Endometrial microvascular endothelial cells (primary cell): ENCODE data around the gene KCNAB1. TPM values are rescaled to one million over a fixed set of nuclear protein-coding genes. Genes with fewer than 3 reads are reported as not detected.

Experiments
- in situ Hi-C: cut with HindIII; loops from 2 replicates; pipeline ENCODE4 v1.10.0; 2017; ENCODE audit warnings: low sequenced_read_pairs, low pct_unique_long_range_greater_than_20kb; ENCODE audit errors: inconsistent ontology term
- total RNA-seq: library from RNA; depleted of rRNA; stranded (reverse); fragments of >200 nt; gene quantifications from one replicate; pipeline ENCODE4 v1.2.3, GENCODE V29; 2015; ENCODE audit errors: inconsistent ontology term

KCNAB1 gene
- total RNA-seq, 1 donor from 2014 or later, result 14.3 TPM

DNA sequence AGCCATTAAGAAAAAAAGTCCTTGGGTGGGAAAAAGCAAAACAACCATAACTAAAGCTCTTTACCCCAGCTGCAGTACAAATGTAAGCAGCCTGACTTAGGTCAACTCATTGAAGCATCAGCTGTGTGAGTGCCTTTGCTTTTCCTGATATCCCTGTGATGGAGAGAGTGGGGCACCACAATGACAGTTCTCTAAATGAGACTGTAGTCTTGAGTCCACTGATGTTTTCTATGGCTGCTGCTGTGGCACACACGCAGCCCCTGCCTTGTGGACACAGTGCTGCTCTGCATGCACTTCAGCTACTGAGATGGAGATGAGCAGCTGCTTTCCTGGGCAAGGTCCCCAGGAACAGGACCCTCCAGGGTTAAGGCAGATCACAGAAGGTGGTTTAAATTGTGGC, 173.2 kb downstream of the KCNAB1 start:
- in situ Hi-C loops, result no loop called here

DNA sequence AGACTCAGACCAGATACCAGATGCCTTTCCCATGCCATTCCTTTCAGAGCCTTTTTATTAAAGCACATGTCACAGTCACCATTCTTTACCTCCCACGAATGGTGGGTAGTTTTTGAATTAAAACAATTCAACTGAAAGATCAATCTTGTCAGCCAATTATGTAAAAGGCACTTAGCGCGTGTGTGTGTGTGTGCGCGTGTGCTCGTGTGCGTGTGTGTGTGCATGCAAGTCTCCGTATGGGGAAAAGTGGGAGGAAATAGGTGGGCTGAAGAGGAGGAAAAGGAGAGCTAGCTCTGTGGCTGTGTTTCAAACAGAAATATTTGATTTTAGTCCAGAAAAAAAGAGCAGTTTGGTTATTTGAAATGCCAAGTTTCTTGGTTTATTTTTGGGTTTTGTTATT, 177.2 kb downstream of the KCNAB1 start:
- in situ Hi-C loops, result no loop called here

DNA sequence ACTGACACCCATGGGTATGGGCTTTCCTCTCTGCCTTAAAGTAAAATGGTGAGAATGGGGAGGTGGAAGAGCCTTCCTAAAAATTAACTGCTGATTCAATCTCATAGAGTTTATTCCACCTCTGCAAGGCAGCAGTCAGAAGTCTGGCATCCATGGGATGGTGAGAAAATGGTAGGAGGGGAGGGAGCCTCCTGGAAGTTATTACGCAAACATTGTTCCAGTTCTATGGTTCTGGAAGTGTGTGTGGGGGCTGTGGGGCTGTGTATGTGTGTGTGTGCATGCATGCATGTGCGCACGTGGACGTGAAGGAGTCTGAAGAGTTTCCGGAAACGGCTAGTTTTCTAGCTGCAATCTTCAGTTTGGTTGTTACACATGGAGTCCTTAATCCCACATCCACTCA, 177.6 kb downstream of the KCNAB1 start:
- in situ Hi-C loops, result no loop called here

GRCh38 chr3:156298938-156299337, 178.6 kb downstream of the KCNAB1 start:
- in situ Hi-C loops, result no loop called here

DNA sequence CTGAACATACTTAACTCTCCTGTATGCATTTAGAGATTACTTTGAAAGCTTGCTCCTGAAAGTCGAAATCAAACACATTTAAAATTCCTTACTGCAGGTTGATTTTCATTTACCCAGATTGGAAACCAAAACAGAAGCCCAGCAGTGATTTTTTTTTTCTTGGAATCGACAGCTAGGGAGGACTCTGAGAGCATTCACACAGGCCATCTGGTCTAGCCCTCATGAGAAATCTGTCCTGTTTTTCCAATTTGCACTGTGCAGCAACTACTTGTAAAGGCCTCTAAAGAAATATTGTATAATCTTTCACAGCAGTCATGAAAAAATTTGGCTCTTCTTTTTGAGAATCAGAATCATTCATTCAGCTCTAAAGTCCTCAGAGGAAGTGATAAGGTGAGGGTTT, 179.2 kb downstream of the KCNAB1 start:
- in situ Hi-C loops, result no loop called here

GRCh38 chr3:156300371-156300770, 180.0 kb downstream of the KCNAB1 start:
- in situ Hi-C loops, result no loop called here

- in situ Hi-C loops, result no loop called here
These were observed 180.8 kb downstream of the KCNAB1 start for GRCh38 chr3:156300929-156301840.

DNA sequence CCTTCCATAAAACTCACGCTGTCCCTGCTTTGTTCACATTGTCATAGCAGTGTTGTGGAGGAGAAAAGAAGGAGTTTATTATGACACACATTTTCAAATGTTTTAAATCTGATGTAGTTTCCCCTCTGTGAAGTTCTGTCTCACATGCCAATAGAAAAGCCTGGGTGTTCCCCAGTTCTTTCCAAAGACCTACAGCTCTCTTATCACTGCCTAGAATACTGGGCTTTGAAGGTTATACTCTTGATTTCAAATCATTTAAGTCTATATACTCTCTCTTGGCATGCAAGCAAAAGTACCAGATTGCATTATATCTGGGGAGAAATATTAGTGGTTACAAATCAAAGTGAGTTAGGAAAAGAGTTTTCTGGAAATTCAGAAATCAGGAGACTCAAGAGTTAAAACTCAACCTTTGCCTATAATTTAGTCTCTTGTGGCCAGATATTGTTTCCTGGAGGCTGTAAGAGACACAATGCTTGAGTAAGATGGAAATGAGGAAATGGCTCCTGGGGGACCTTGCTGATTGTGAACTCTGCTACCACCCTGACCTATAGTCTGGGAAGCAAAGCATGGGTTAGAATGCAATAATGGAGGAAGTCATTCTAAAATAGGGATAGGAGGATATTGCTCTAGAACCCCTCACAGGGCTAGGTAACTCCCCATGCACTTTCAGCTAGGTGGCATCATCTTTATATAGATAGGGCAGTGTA, 182.8 kb downstream of the KCNAB1 start:
- in situ Hi-C loops, result no loop called here

- in situ Hi-C loops, result no loop called here
These were observed 184.0 kb downstream of the KCNAB1 start for GRCh38 chr3:156304406-156304805.

DNA sequence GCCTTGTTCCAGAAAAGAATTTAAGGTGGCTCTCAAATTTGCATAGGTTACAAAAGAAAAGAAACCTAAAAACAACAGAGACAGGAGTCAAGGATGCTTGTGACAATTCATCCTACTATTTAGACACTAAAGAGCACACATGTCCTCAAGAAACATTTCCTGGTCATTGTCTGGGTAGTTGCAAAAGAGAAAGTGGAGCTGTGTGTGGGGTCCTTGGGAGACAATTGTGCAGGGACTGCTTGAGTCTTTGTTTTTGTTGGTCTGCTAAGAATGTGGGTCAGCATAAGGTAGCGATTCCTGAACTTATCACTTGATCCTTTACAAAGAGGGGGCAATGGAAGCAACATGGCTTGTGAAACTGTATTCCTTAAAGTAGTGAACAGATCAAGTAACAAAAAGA, 185.3 kb downstream of the KCNAB1 start:
- in situ Hi-C loops, result no loop called here

DNA sequence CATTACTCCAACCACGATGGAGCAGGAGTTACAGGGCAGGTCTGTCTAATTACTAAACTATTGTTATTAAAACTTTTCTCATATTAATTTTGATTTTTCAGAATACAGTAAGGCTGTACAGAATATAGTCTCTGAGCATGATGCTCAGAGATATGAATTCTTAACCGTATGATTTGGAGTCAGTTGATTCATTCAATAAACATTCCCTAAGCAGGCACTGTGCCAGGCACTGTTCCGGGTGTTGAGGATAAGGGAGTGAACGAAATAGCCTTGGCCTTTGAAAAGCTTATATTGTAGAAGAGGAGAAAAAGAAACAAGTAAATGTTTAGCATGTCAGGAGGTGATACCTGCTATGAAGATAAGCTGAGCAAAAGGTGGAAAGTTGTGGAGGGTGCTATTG, 187.3 kb downstream of the KCNAB1 start:
- in situ Hi-C loops, result no loop called here

- in situ Hi-C loops, result no loop called here
These were observed 191.1 kb downstream of the KCNAB1 start for GRCh38 chr3:156311431-156311830.

- in situ Hi-C loops, result no loop called here
These were observed 191.6 kb downstream of the KCNAB1 start for GRCh38 chr3:156311930-156312329.

DNA sequence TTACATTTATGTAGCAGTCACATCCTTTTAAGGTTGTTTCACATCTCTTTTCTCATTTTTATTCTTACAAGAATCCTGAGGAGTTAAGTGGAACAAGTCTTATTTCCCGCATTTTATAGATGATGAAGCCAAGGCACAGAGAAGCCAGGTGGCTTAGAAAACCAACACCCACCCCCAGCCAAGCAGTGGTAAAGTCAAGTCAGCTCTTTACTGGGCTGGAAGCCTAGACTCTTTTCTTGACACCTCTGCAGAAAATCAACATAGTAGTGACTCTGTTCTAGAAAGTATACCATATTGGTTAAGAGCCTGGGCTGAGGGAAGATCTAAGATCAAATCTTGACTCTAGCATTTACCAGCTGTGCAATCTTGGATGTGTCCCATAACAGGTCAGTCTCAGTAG, 195.7 kb downstream of the KCNAB1 start:
- in situ Hi-C loops, result no loop called here

DNA sequence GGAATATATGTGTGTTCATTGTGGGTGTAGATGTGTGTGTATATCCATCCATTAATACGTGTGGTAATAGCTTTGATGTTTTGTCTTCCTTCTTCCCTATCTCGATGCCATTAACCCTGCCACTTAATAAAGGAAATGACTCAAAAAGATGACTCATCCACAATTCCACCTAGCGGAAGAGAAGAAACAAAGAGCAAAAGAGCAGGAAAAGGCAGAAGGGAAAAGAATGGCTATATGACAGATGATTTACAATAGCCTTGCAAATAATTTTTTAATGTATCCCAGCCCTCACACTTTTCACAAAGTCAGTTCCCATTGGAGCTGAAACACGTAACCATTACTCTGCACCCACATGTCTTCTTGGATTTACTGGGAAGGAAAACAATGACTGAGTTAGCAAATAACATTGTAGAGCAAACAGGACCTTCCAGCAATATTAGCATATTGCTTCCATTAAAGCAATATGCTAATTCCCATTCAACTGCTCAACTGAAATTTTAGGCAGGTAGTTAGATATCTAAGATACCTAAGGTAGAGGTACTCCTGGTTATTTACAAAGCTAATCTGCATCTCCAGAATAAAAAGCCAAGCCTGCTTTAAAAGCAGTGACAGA, 197.2 kb downstream of the KCNAB1 start:
- in situ Hi-C loops, result no loop called here

- in situ Hi-C loops, result no loop called here
These were observed 201.6 kb downstream of the KCNAB1 start for GRCh38 chr3:156321945-156322344.

GRCh38 chr3:156323466-156323865, 203.1 kb downstream of the KCNAB1 start:
- in situ Hi-C loops, result no loop called here

- in situ Hi-C loops, result no loop called here
These were observed 210.0 kb downstream of the KCNAB1 start for GRCh38 chr3:156330415-156330814.

DNA sequence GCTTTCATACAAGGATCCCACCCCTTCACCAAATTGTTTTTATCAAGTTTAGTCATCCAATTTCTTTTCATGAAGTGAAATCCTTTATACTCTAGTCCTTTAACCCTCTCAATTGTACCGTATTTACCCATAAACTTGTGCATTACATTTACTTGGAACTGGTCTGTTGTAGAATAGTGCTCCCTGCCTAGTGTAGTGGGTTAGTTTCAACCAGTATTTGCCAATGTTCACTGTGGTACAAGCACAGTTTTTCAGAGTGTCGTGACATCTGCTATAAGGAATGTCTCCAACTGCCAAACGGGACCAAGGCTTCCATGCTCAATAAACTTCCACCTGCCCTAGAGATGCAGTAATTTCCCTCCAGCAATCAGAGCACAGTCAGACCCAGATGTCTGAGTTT, 211.9 kb downstream of the KCNAB1 start:
- in situ Hi-C loops, result no loop called here
